Naive thymus-derived CD4-positive, alpha-beta T cell (primary cell): Measurements from ENCODE around the gene ITIH2. TPM values are rescaled to one million over a fixed set of nuclear protein-coding genes. Genes with fewer than 3 reads are reported as not detected.
A peak's percentile ranks its signal among the peaks of the same experiment; 100 is the strongest.
"Not testable (repeated sequence)": the region's sequence is repeated elsewhere in the genome, so short reads cannot be mapped to it uniquely, and the experiment has no call there.

ENCODE experiments used
- ATAC-seq: fragments of 150-1000 bp; cut with Tn5 transposase; 2 replicates; pipeline ENCODE4 v1.10.0; 2021; ENCODE audit warnings: mild to moderate bottlenecking, moderate library complexity
- CTCF ChIA-PET: fragments of 350-600 bp; sonication (Branson Sonifier 250); formaldehyde crosslinking; loops from one replicate; lab custom pipeline; 2021; ENCODE audit warnings: antibody characterized with exemption; lab: Charles Lee
- POLR2A ChIA-PET: fragments of 350-600 bp; sonication (Branson Sonifier 250); formaldehyde crosslinking; loops from one replicate; lab custom pipeline; 2021; ENCODE audit warnings: antibody characterized with exemption, inconsistent platforms; lab: Charles Lee
- DNase-seq, 9 donors: peaks; one replicate each; pipeline versions ENCODE4 v3.0.0 to v3.0.0-alpha.2; 2020 to 2022; ENCODE audit warnings: mixed read lengths in 1 of 9
- H3K27ac ChIP-seq: one replicate; pipeline ENCODE4 v1.7.0; 2013; ENCODE audit warnings: mild to moderate bottlenecking, low read depth, low read length, moderate library complexity
- H3K27me3 ChIP-seq, 2 donors: one replicate each; pipeline ENCODE4 v1.7.0; 2013; ENCODE audit warnings: low read length in 2 of 2, mild to moderate bottlenecking in 2 of 2, moderate library complexity in 2 of 2; ENCODE audit not compliant: control insufficient read depth in 2 of 2, insufficient read depth in 2 of 2
- H3K36me3 ChIP-seq, 3 experiments: 1 replicate in 2 of 3; 2 replicates in 1 of 3; pipeline ENCODE4 v1.7.0; 2013; ENCODE audit warnings: low read length in 3 of 3, mild to moderate bottlenecking in 3 of 3, moderate library complexity in 1 of 3; ENCODE audit not compliant: insufficient read depth in 3 of 3, control insufficient read depth in 2 of 3
- H3K4me1 ChIP-seq, 2 donors: one replicate each; pipeline ENCODE4 v1.7.0; 2013; ENCODE audit warnings: low read length in 2 of 2, mild to moderate bottlenecking in 2 of 2, moderate library complexity in 1 of 2; ENCODE audit not compliant: control insufficient read depth in 2 of 2, insufficient read depth in 2 of 2
- H3K4me3 ChIP-seq: 2 replicates; pipeline ENCODE4 v1.7.0; 2013; ENCODE audit warnings: mild to moderate bottlenecking, low read length
- H3K9me3 ChIP-seq, 3 experiments: 1 replicate in 2 of 3; 2 replicates in 1 of 3; pipeline ENCODE4 v1.7.0; 2013; ENCODE audit warnings: low read length in 3 of 3; ENCODE audit not compliant: control insufficient read depth in 2 of 3
- H3K27ac Mint-ChIP-seq, 9 donors: one replicate each; pipeline ENCODE4 v1.8.0; 2020 to 2022; ENCODE audit warnings: mixed read lengths in 9 of 9, mild to moderate bottlenecking in 8 of 9, moderate library complexity in 5 of 9, inconsistent platforms in 2 of 9
- H3K27me3 Mint-ChIP-seq, 5 donors: one replicate each; pipeline ENCODE4 v1.8.0; 2021 to 2022; ENCODE audit warnings: mixed read lengths in 5 of 5, mild to moderate bottlenecking in 1 of 5
- H3K36me3 Mint-ChIP-seq, 5 donors: one replicate each; pipeline ENCODE4 v1.8.0; 2020 to 2022; ENCODE audit warnings: mixed read lengths in 5 of 5, mild to moderate bottlenecking in 3 of 5, inconsistent platforms in 1 of 5
- H3K4me1 Mint-ChIP-seq, 7 donors: one replicate each; pipeline ENCODE4 v1.8.0; 2020 to 2022; ENCODE audit warnings: mixed read lengths in 7 of 7, mild to moderate bottlenecking in 3 of 7, inconsistent platforms in 1 of 7
- H3K4me3 Mint-ChIP-seq, 10 donors: one replicate each; pipeline ENCODE4 v1.8.0; 2020 to 2022; ENCODE audit warnings: mild to moderate bottlenecking in 10 of 10, mixed read lengths in 10 of 10, moderate library complexity in 6 of 10, inconsistent platforms in 2 of 10
- H3K9me3 Mint-ChIP-seq, 11 donors: one replicate each; pipeline ENCODE4 v1.8.0; 2020 to 2022; ENCODE audit warnings: mixed read lengths in 11 of 11, mild to moderate bottlenecking in 4 of 11, inconsistent platforms in 1 of 11, moderate library complexity in 1 of 11
- intact Hi-C, 2 donors: fragments of 100-400 bp; cut with micrococcal nuclease; formaldehyde crosslinking; loops; one replicate each; pipeline ENCODE4 v1.15.1; 2023
- polyA plus RNA-seq, 2 donors: library from polyadenylated mRNA; unstranded; fragments of 300-500 nt; fragmentation: Illumina TruSeq; gene quantifications; one replicate each; pipeline ENCODE4 v1.2.3, GENCODE V29; 2021
- total RNA-seq, 6 experiments: library from RNA in 5 of 6; stranded (reverse) in 5 of 6; gene quantifications; 1 replicate in 5 of 6; 2 replicates in 1 of 6; pipeline ENCODE4 v1.2.3 and lab custom pipeline; 2021 to 2026

The ITIH2 gene
- total and polyA plus RNA-seq, 7 experiments from 2014 or later, result not detected

DNA sequence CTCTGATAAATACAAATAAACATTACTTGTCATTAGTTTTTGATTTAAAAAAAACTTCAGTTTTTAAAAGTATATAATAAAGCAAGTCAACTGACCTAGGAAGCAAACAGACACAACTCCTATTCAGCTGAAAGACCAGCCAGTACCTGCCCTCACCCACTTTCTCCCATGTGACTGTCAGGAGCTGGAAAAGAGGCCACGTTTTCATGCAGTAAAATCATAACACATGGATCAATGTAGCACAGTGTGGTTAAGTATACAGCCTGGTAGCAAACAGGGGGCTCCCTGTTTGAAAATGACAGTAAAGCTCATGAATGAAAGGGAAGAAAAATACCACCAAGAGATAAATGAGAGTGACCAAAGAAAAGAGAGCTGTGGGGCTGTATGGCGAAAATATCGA is 63.1 kb downstream of the ITIH2 start:
- CTCF ChIA-PET, result no interaction called here
- H3K36me3 ChIP-seq, result peaks cover 17 to 81% (median 19%) of the 10 kb centered on the region in 3 experiments

GRCh38 chr10:7767209-7767608 is 64.1 kb downstream of the ITIH2 start:
- ChIA-PET POLR2A (interaction anchor here (1.2 kb wide), 1 partner anchor 21 kb away, joined by 3 read pairs; the partner anchor contains the start of genes ATP5F1C and KIN), CTCF (no interaction called here)
- DNase-seq (no peak), ATAC-seq (no peak)
- Mint-ChIP-seq H3K9me3 (no peaks in the 10 kb centered on the region), H3K27ac (no peak overlapping the region), H3K27me3 (no peaks in the 10 kb centered on the region), H3K4me1 (peaks cover 0 to 7% (median 0%) of the 10 kb centered on the region in 7 donors), H3K36me3 (peaks cover 14 to 48% (median 32%) of the 10 kb centered on the region in 5 donors), H3K4me3 (no peak overlapping the region)
- Histone ChIP-seq H3K4me3 (no peak overlapping the region), H3K4me1 (no peaks in the 10 kb centered on the region), H3K27ac (no peak overlapping the region), H3K36me3 (peaks cover 15 to 76% (median 17%) of the 10 kb centered on the region in 3 experiments), H3K27me3 (no peaks in the 10 kb centered on the region), H3K9me3 (no peaks in the 10 kb centered on the region)
- intact Hi-C loops, result loop anchor here in 1 of 2 donors (10.0 kb wide), 1 partner anchor 178 kb away; no protein-coding TSS in a partner anchor

More for the DNA sequence above, 63.1 kb downstream of the ITIH2 start:
- H3K4me1 ChIP-seq, result no peaks in the 10 kb centered on the region
- H3K27me3 ChIP-seq, result no peaks in the 10 kb centered on the region
- Mint-ChIP-seq H3K4me1 (peaks cover 0 to 7% (median 0%) of the 10 kb centered on the region in 7 donors), H3K9me3 (no peaks in the 10 kb centered on the region), H3K27me3 (no peaks in the 10 kb centered on the region), H3K27ac (no peak overlapping the region), H3K4me3 (no peak overlapping the region), H3K36me3 (peaks cover 14 to 47% (median 34%) of the 10 kb centered on the region in 5 donors)
- H3K9me3 ChIP-seq, result no peaks in the 10 kb centered on the region
- H3K4me3 ChIP-seq, result no peak overlapping the region
- no peak for DNase-seq
- ATAC-seq, result no peak
- intact Hi-C loops, result loop anchor here in 1 of 2 donors (10.0 kb wide), 1 partner anchor 179 kb away; no protein-coding TSS in a partner anchor
- H3K27ac ChIP-seq, result no peak overlapping the region
- POLR2A ChIA-PET, result no interaction called here

DNA sequence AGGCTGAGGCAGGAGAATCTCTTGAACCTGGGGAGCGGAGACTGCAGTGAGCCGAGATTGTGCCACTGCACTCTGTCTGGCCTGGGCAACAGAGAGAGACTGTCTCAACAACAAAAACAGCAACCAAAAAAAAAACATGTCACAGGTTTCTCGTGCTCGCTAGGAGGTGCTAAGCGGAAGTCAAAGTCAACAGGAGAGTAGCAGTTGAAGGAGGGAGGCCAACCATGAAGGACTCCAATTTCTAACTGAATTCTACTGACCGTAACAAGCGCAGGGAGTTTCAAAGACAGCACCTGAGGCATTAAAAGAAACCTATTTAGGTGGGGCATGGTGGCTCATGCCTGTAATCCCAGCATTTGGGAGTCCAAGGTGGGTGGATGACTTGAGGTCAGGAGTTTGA is 65.3 kb downstream of the ITIH2 start:
- CTCF ChIA-PET, result no interaction called here

DNA sequence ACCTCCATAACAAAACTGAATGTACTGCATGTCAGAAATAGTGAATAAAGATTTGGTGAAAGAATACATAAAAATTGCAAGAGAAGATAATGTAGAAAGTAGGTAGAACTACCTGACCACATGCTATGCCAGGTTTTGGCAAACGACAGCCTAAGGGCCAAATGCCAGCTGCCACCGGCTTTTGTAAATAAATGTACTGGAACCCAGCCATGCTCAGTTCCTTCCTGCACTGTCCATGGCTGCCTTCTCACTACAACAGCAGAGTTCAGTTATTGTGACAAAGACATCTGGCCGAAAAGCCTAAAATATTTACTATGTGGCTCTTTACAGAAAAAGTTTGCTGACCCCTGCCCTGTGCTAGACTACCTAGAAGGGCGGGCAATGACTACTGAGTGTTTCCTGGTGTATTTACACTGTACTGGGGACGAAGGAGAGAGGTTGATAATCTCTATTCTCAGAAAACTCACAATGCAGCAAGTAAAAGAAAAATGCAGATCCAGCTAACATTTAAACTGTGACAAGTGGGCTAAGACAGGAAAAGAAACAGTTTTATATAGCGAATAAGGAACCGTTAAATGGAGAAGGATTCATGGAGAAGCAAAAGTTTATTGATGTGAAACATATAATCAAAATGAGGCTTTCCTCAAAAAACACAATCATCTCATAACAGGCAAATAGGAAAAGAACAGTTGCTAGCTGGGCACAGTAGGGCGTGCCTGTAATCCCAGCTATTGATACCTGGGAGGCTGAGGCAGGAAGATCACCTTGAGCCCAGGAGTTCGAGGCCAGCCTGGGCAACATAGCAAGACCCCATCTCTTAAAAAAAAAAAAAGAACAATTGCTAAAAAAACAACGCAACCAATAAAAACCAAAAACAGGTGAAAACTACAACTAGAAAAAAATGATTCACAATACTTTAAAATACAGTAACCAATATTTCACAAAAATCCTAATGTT is 71.0 kb downstream of the ITIH2 start:
- ChIA-PET POLR2A (interaction anchor here (1.7 kb wide), 1 partner anchor 14 kb away, joined by 6 read pairs; the partner anchor contains the start of genes ATP5F1C and KIN), CTCF (no interaction called here)
- H3K27me3 Mint-ChIP-seq, result no peaks in the 10 kb centered on the region
- DNase-seq, result no peak
- peaks cover 14 to 45% (median 34%) of the 10 kb centered on the region in 5 donors for H3K36me3 Mint-ChIP-seq
- peak overlapping the region in 1 of 9 donors; percentile 22 for H3K27ac Mint-ChIP-seq
- Histone ChIP-seq H3K36me3 (peaks cover 8 to 66% (median 19%) of the 10 kb centered on the region in 3 experiments), H3K4me3 (no peak overlapping the region), H3K9me3 (no peaks in the 10 kb centered on the region), H3K27ac (no peak overlapping the region), H3K4me1 (no peaks in the 10 kb centered on the region), H3K27me3 (no peaks in the 10 kb centered on the region)
- intact Hi-C loops, result no loop called here
- H3K9me3 Mint-ChIP-seq, result no peaks in the 10 kb centered on the region
- no peak overlapping the region for H3K4me3 Mint-ChIP-seq
- H3K4me1 Mint-ChIP-seq, result peaks cover 0 to 5% (median 3%) of the 10 kb centered on the region in 7 donors
- ATAC-seq, result no peak

More for the DNA sequence above, 65.3 kb downstream of the ITIH2 start:
- DNase-seq (no peak), ATAC-seq (no peak)
- peaks cover 0 to 7% (median 0%) of the 10 kb centered on the region in 7 donors for H3K4me1 Mint-ChIP-seq
- H3K27ac ChIP-seq, result no peak overlapping the region
- H3K4me3 Mint-ChIP-seq, result no peak overlapping the region
- intact Hi-C loops, result loop anchor here in 1 of 2 donors (10.0 kb wide), 1 partner anchor 176 kb away; no protein-coding TSS in a partner anchor
- H3K27me3 ChIP-seq, result no peaks in the 10 kb centered on the region
- no peaks in the 10 kb centered on the region for H3K27me3 Mint-ChIP-seq
- no peaks in the 10 kb centered on the region for H3K4me1 ChIP-seq
- H3K36me3 ChIP-seq, result peaks cover 11 to 71% (median 17%) of the 10 kb centered on the region in 3 experiments
- peaks cover 10 to 42% (median 32%) of the 10 kb centered on the region in 5 donors for H3K36me3 Mint-ChIP-seq
- no peaks in the 10 kb centered on the region for H3K9me3 Mint-ChIP-seq
- POLR2A ChIA-PET, result no interaction called here
- H3K4me3 ChIP-seq, result no peak overlapping the region
- peak overlapping the region in 1 of 9 donors; percentile 77 for H3K27ac Mint-ChIP-seq
- no peaks in the 10 kb centered on the region for H3K9me3 ChIP-seq

GRCh38 chr10:7776777-7777176 is 73.7 kb downstream of the ITIH2 start:
- ATAC-seq, result no peak

GRCh38 chr10:7782194-7782593 is 79.1 kb downstream of the ITIH2 start:
- H3K27ac Mint-ChIP-seq, CTCF ChIA-PET, H3K9me3 Mint-ChIP-seq, H3K27ac ChIP-seq, H3K27me3 Mint-ChIP-seq, DNase-seq, H3K27me3 ChIP-seq, H3K4me3 Mint-ChIP-seq, H3K4me3 ChIP-seq, H3K4me1 ChIP-seq, H3K9me3 ChIP-seq, ATAC-seq: not testable (repeated sequence)
- peaks cover 0 to 41% (median 3%) of the 10 kb centered on the region in 3 experiments for H3K36me3 ChIP-seq
- H3K4me1 Mint-ChIP-seq, result peaks cover 15 to 34% (median 27%) of the 10 kb centered on the region in 7 donors
- POLR2A ChIA-PET, result interaction anchor here (0.7 kb wide), 1 partner anchor 161 kb away, joined by 3 read pairs; no protein-coding TSS in a partner anchor
- H3K36me3 Mint-ChIP-seq, result peaks cover 10 to 31% (median 21%) of the 10 kb centered on the region in 5 donors
- intact Hi-C loops, result loop anchor here in 1 of 2 donors (10.0 kb wide), 2 partner anchors 553 to 1967 kb away; partner anchors contain the start of gene GDI2

More at GRCh38 chr10:7776777-7777176, 73.7 kb downstream of the ITIH2 start:
- peaks cover 3 to 12% (median 6%) of the 10 kb centered on the region in 7 donors for H3K4me1 Mint-ChIP-seq
- H3K9me3 Mint-ChIP-seq, result no peaks in the 10 kb centered on the region
- Histone ChIP-seq H3K4me1 (no peaks in the 10 kb centered on the region), H3K27me3 (no peaks in the 10 kb centered on the region), H3K9me3 (no peaks in the 10 kb centered on the region), H3K27ac (no peak overlapping the region), H3K36me3 (peaks cover 3 to 73% (median 19%) of the 10 kb centered on the region in 3 experiments), H3K4me3 (no peak overlapping the region)
- intact Hi-C loops, result no loop called here
- H3K36me3 Mint-ChIP-seq, result peaks cover 10 to 43% (median 36%) of the 10 kb centered on the region in 5 donors
- no peak overlapping the region for H3K27ac Mint-ChIP-seq
- ChIA-PET POLR2A (interaction anchor here (0.7 kb wide), 1 partner anchor 13 kb away, joined by 3 read pairs; no protein-coding TSS in a partner anchor), CTCF (interaction anchor here (0.6 kb wide), 1 partner anchor 11 kb away, joined by 6 read pairs; the partner anchor contains the start of genes ATP5F1C and KIN)
- no peak for DNase-seq
- no peaks in the 10 kb centered on the region for H3K27me3 Mint-ChIP-seq
- H3K4me3 Mint-ChIP-seq, result no peak overlapping the region
